Suprapubic skin (tissue), 4 donors: Measurements from ENCODE around the gene DAPL1. TPM values are rescaled to one million over a fixed set of nuclear protein-coding genes. Genes with fewer than 3 reads are reported as not detected.
"Not testable (repeated sequence)": the region's sequence is repeated elsewhere in the genome, so short reads cannot be mapped to it uniquely, and the experiment has no call there.

Experiments used
- DNase-seq, 2 donors: peaks; one replicate each; pipeline ENCODE4 v3.0.0-alpha.2; 2019; ENCODE audit warnings: low spot score in 2 of 2
- H3K27ac ChIP-seq: fragments of 200-600 bp; sonication (generic); one replicate; pipeline ENCODE4 v1.5.1; 2019
- H3K27me3 ChIP-seq: fragments of 200-600 bp; sonication (generic); one replicate; pipeline ENCODE4 v1.5.1; 2019
- H3K36me3 ChIP-seq: fragments of 200-600 bp; sonication (generic); one replicate; pipeline ENCODE4 v1.5.1; 2019
- H3K4me1 ChIP-seq: fragments of 200-600 bp; sonication (generic); one replicate; pipeline ENCODE4 v1.5.1; 2019
- H3K4me3 ChIP-seq: fragments of 200-600 bp; sonication (generic); one replicate; pipeline ENCODE4 v1.5.1; 2019; ENCODE audit warnings: mild to moderate bottlenecking
- H3K9me3 ChIP-seq: fragments of 200-600 bp; sonication (generic); one replicate; pipeline ENCODE4 v1.5.1; 2019
- WGBS: methylation state at CpG from one replicate; pipeline ENCODE4 v1.1.5; 2018; 5-methylcytosine and 5-hydroxymethylcytosine counted together
- total RNA-seq, 4 donors: library from RNA; depleted of rRNA; stranded (reverse); fragments of >200 nt; gene quantifications; one replicate each; pipeline ENCODE4 v1.1.0, GENCODE V29; 2016

Gene DAPL1
- total RNA-seq, 4 donors from 2014 or later, result 158 to 307 (median 277) TPM

DNA sequence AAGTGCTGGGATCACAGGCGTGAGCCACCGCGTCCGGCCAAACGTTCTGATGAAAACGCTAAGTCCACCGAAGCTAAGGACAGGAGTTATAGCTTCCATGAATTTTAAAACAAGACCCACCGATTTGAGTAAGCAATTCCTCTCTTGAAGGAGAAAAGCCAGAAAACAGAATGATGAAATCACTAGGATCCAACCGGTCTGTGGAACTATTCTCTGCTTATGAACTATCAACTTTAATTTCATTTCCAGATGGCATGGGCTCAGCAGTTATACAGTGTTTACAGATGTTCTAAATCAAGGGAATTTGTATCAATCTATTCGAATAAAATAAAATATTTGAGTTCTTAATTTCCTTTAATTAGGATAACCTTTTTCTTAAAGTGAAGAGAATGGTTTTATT is 66.5 kb downstream of the DAPL1 start:
- H3K36me3 ChIP-seq, H3K9me3 ChIP-seq, H3K27ac ChIP-seq, H3K4me1 ChIP-seq, H3K4me3 ChIP-seq, DNase-seq, H3K27me3 ChIP-seq: not testable (repeated sequence)
- 84% methylated on average over 10 of the region's 10 CpGs for WGBS

- WGBS, result 94% methylated on average over 10 of the region's 10 CpGs
- H3K4me3 ChIP-seq, H3K36me3 ChIP-seq, H3K4me1 ChIP-seq, H3K27me3 ChIP-seq, DNase-seq, H3K9me3 ChIP-seq, H3K27ac ChIP-seq: not testable (repeated sequence)
Observed at GRCh38 chr2:158865469-158865868, 70.4 kb downstream of the DAPL1 start.

Other genes with a start within 250 kb of the DAPL1 start
- gene TANC1, start 173.3 kb downstream of the DAPL1 start, total RNA-seq, result 100 to 1,000 TPM in 2 of 4 donors, 10 to 100 TPM in 2; 57.6 to 260 (median 88.3) TPM